ENCODE data around the gene SLC51A. TPM values are rescaled to one million over a fixed set of nuclear protein-coding genes. Genes with fewer than 3 reads are reported as not detected.
"Not testable (repeated sequence)": the region's sequence is repeated elsewhere in the genome, so short reads cannot be mapped to it uniquely, and the experiment has no call there.

Gene SLC51A
- total RNA-seq, result 0.51 TPM
- long read RNA-seq, partial matches to known transcripts, result 0 of 18 reads
- long read RNA-seq, other reads (novel, unspliced or antisense), result 18 of 18 reads

GRCh38 chr3:196216089-196216564 lies at the start of gene SLC51A:
Gene SLC51A, plus strand, starts transcription at chr3:196216534. Its CDS starts 179 bp downstream, at chr3:196216713.
- intact Hi-C loops (cut with DNase I), result no loop called here

GRCh38 chr3:196166741-196167140 lies 49.6 kb upstream of the SLC51A start:
- no peak for DNase-seq (ENCODE audit: low spot score)
- intact Hi-C loops (cut with DNase I), result no loop called here

More at GRCh38 chr3:196216089-196216564, at the start of gene SLC51A:
- DNase-seq (ENCODE audit: low spot score), result no peak

GRCh38 chr3:196168808-196169391 lies 47.4 kb upstream of the SLC51A start:
- no peak for DNase-seq (ENCODE audit: low spot score)
- intact Hi-C loops (cut with DNase I), result no loop called here

GRCh38 chr3:196169836-196170240 lies 46.5 kb upstream of the SLC51A start:
- intact Hi-C loops (cut with DNase I), result no loop called here
- no peak for DNase-seq (ENCODE audit: low spot score)

- intact Hi-C loops (cut with DNase I); DNase-seq (ENCODE audit: low spot score): not testable (repeated sequence)
Observed at GRCh38 chr3:196170296-196170695, 46.0 kb upstream of the SLC51A start.

- intact Hi-C loops (cut with DNase I), result no loop called here
- no peak for DNase-seq (ENCODE audit: low spot score)
Observed at GRCh38 chr3:196174652-196175051, 41.7 kb upstream of the SLC51A start.

GRCh38 chr3:196175116-196175625 lies 41.2 kb upstream of the SLC51A start:
- no peak for DNase-seq (ENCODE audit: low spot score)
- intact Hi-C loops (cut with DNase I), result no loop called here

GRCh38 chr3:196175722-196176121 lies 40.6 kb upstream of the SLC51A start:
- intact Hi-C loops (cut with DNase I), result no loop called here
- no peak for DNase-seq (ENCODE audit: low spot score)

GRCh38 chr3:196177567-196177966 lies 38.8 kb upstream of the SLC51A start:
- DNase-seq (ENCODE audit: low spot score), result no peak
- intact Hi-C loops (cut with DNase I), result no loop called here

- no peak for DNase-seq (ENCODE audit: low spot score)
Observed at GRCh38 chr3:196177967-196178366, 38.4 kb upstream of the SLC51A start.

GRCh38 chr3:196178993-196179379 lies 37.3 kb upstream of the SLC51A start:
- intact Hi-C loops (cut with DNase I), result no loop called here
- DNase-seq (ENCODE audit: low spot score), result no peak

More at GRCh38 chr3:196177967-196178366, 38.4 kb upstream of the SLC51A start:
- intact Hi-C loops (cut with DNase I), result no loop called here

- no peak for DNase-seq (ENCODE audit: low spot score)
- intact Hi-C loops (cut with DNase I), result no loop called here
Observed at GRCh38 chr3:196179380-196180308, 36.7 kb upstream of the SLC51A start.

- intact Hi-C loops (cut with DNase I), result no loop called here
- DNase-seq (ENCODE audit: low spot score), result no peak
Observed at GRCh38 chr3:196180346-196180745, 36.0 kb upstream of the SLC51A start.

GRCh38 chr3:196181127-196181546 lies 35.2 kb upstream of the SLC51A start:
- intact Hi-C loops (cut with DNase I), result no loop called here
- DNase-seq (ENCODE audit: low spot score), result no peak

- DNase-seq (ENCODE audit: low spot score); intact Hi-C loops (cut with DNase I): not testable (repeated sequence)
Observed at GRCh38 chr3:196184169-196184432, 32.2 kb upstream of the SLC51A start.

- no peak for DNase-seq (ENCODE audit: low spot score)
- intact Hi-C loops (cut with DNase I), result no loop called here
Observed at GRCh38 chr3:196184881-196185280, 31.5 kb upstream of the SLC51A start.

- no peak for DNase-seq (ENCODE audit: low spot score)
Observed at GRCh38 chr3:196186651-196187573, 29.4 kb upstream of the SLC51A start.

GRCh38 chr3:196189566-196190347 lies 26.6 kb upstream of the SLC51A start:
- no peak for DNase-seq (ENCODE audit: low spot score)
- intact Hi-C loops (cut with DNase I), result no loop called here

More at GRCh38 chr3:196186651-196187573, 29.4 kb upstream of the SLC51A start:
- intact Hi-C loops (cut with DNase I), result no loop called here

GRCh38 chr3:196192036-196192523 lies 24.3 kb upstream of the SLC51A start:
- peak; percentile 79 for DNase-seq (ENCODE audit: low spot score)
- intact Hi-C loops (cut with DNase I), result no loop called here
